Activated naive CD4-positive, alpha-beta T cell (primary cell): ENCODE results near the gene CHST11.

ENCODE experiments used
- DNase-seq, 4 experiments: peaks; one replicate each; lab custom pipeline; 2025; lab: John Stamatoyannopoulos, UW

The CHST11 gene

DNA sequence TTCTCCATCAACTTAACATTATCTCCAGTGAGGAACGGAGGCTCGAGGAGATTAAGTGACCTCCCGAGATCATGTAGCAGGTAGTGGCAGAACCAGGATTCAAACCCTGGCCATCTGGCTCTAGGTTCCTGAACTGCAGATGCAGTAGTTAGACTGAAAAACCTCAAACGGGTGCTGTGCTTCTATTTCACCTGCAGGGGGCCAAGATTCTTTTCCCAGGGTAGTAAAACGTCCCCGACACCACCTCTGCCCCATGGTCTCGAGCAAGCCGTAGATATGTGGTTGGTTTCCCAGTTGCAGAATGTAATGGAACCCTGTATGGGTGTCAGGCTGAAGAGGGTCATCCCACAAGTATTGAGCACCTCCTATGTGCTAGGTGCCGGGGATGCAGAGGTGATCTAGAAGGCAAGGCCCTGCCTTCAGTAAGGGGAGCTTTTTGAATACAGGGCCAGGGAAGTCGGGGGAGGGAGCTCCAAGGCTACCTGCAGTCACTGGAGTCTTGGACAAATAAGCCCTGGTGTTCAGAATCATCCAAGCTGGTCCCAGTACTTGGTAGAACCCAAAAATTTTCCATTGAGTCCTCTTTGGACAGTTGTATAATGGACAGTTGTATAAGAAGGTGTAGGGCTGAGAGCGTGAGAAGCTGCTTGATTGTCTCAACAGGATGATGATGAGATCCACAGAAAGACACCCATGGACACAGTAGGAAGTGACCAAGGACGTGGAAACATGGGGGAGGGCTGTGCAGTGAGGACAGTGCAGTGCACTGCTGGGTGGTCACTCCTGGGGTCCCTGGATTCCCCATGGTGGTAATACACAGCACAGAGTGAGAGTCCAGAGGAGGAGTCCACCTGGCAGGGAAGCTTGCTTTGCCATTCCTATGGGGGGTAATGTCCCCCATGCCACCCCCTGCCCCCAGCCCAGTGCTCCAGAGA, 197.2 kb downstream of the CHST11 start:
- DNase-seq = no peak

- DNase-seq = no peak
These were observed 198.2 kb downstream of the CHST11 start for GRCh38 chr12:104654665-104655609.

- DNase-seq = no peak
These were observed 199.6 kb downstream of the CHST11 start for GRCh38 chr12:104656383-104656782.

- DNase-seq = no peak
These were observed 200.2 kb downstream of the CHST11 start for GRCh38 chr12:104656921-104657320.

DNA sequence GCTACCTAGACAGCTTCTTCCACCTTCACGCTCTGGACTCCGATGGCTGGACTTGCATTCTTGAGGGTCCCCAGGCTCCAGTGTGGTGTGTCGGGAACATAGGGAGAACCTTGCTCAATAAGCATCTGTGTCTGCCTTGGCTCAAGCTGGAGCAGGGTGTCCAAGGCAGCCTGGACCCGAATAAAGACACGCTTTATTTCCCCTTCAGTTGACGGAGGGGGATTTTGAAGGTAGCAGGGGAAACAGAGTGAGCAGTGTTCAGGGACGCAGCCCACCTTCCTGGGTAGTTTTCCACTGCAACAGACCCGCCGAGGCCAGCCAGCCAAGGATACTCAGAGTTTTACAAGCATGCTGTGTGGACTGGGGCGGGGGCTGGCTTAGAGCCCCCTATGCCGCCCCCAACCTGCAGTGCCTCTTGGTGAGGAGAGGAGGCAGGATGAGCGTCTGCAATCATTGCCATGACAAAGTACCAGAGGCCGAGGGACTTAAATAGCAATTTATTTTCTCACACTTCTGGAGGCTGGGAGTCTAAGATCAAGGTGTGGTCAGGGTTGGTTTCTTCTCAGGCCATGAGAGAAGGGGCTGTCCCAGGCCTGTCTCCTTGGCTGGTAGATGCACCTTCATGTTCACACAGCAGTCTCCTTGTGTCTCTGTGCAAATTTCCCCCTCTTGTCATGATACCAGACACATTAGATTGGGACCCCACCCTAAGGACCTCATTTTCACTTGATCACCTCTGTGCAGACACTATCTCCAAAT, 201.2 kb downstream of the CHST11 start:
- no peak for DNase-seq

DNA sequence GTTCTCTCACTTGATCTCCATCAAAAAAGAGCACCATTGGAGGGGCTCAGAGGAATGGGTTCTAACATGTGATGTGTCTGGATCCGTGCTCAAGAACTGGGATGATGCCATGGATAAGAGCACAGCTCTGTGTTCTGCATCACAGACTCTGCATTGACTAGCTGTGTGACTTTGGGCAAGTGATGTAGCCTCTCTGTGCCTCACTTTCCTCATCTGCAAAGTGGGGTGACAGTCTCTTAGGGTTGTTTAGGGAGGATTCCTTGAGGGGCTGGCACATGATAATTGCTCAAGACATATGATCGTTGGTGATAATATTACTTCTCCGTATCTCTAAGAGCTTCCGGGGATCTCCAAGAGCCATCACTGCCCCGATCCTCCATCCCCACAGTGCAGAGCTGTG, 202.3 kb downstream of the CHST11 start:
- no peak for DNase-seq

GRCh38 chr12:104662203-104662602, 205.5 kb downstream of the CHST11 start:
- no peak for DNase-seq

GRCh38 chr12:104662908-104663307, 206.2 kb downstream of the CHST11 start:
- no peak for DNase-seq

GRCh38 chr12:104664351-104664750, 207.6 kb downstream of the CHST11 start:
- no peak for DNase-seq

GRCh38 chr12:104665296-104665695, 208.5 kb downstream of the CHST11 start:
- DNase-seq = no peak

DNA sequence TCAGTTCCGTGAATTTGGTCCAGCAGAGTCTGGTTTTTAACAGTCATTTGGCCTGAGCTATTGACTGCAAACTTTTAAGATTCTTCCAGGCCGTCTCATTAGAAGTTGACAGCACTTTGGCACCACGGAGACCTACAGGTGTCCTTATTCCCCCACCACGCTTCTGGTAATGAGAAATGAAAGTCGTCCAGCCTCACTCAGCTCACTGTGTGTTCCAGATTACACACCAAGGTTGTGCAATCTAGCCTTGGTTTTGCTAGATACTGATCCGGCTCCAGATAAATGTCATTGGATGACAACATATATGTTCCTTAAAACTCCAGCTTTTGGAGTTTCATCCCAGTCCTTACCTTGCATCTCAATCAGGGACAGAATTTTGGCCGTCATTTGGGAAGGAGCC, 210.4 kb downstream of the CHST11 start:
- no peak for DNase-seq

GRCh38 chr12:104668274-104668718, 211.5 kb downstream of the CHST11 start:
- no peak for DNase-seq

GRCh38 chr12:104669089-104669721, 212.5 kb downstream of the CHST11 start:
- DNase-seq = no peak

GRCh38 chr12:104669851-104670337, 213.1 kb downstream of the CHST11 start:
- DNase-seq = no peak

DNA sequence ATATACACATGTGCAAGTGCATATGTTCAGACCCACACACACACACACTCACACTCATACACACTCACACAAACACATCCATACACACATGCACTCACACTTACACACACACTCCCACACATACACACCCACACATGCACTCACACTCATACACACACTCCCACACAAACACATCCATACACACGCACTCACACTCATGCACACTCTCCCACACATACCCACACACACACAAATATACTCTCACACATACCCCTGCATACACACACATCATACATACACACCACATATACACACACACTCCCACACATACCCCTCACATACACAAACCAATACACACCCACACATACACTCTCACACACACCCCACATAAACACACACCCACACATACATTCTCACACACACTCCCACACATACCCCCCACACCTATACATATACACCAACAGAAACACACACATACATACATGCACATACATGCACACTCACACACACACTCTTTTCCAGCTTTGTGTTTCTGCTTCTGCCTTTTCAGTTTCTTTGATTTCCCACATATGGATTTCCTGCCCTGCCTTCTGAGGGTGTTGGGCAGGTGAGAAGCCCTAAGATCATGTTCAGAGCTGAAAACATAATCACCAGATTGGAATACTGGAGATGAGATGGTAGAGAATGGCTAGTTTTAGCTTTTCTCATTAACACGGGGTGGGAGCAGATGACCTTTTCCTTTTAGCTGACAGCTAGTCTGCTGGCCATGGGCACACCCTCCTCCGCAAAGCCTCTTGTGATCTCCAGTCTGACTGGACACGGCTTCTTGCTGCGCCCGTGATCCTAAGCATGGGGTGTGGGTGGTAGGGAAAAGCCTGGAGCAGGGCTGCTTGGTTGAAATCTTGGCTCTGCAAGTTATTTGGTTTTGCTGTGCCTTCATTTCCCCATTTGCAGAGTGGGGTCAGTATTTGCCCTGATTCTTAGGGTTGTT, 214.0 kb downstream of the CHST11 start:
- no peak for DNase-seq

GRCh38 chr12:104671409-104672095, 214.8 kb downstream of the CHST11 start:
- DNase-seq = peak in 3 of 4 experiments; percentile 13 to 46 (median 39)

DNA sequence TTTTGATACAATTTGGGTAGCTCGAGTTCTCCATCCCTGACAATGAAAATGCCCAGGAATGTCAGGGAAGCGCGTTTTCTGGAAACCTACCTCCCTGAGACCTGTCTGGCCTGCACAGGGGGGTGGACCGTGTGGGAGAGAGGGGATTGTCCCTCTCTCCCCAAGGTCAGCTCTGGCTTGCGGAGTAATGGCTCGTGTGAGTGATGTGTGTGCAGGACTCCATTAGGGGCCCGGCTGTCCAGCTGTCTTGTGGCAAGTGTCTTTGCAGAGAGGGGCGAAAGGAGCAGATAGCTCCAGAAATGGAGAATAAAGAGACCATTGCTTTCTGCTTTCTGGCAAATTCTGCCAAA, 215.3 kb downstream of the CHST11 start:
- no peak for DNase-seq

- DNase-seq = no peak
These were observed 215.9 kb downstream of the CHST11 start for GRCh38 chr12:104672501-104673265.

DNA sequence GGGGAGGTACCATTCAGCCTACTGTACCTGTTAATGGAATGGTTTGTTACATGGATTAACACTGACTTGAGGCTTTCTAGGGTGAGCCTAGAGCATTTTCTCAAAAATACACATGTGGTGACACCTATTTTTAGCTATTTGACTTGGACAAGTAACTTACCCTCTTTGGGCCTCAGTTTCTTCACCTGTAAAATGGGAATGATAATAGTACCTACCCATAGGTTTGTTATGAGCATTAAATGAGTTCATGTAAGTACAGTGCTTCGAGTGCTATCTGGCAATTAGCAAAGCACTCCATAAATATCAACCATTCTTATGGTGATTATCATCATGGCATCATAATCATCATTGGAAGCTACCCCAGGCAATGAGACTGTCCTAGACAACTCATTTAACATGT, 216.5 kb downstream of the CHST11 start:
- DNase-seq = no peak
